ENCODE measurements around the gene MAPK8.

The MAPK8 gene

DNA sequence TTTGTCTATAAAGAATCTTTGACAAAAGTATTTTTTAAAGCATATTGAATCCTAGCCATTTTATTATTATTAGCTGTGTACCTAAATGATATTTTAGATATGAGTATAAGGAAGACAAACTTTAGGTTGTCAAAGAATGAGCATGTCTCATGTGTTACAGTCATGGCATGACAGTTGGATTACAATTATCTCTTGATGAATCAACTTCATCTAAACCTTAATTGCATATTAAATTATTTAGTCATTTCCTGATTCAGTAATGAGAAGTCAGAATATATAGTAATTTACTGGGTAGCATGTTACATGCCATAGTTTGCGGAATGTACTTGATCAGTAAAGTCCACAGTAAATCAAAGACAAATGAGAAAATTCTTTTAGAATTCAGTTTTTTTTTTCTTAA, 59.2 kb downstream of the MAPK8 start:
- DNase-seq (ENCODE audit: extremely low spot score): no peak
- TF ChIP-seq, protein P1, sequence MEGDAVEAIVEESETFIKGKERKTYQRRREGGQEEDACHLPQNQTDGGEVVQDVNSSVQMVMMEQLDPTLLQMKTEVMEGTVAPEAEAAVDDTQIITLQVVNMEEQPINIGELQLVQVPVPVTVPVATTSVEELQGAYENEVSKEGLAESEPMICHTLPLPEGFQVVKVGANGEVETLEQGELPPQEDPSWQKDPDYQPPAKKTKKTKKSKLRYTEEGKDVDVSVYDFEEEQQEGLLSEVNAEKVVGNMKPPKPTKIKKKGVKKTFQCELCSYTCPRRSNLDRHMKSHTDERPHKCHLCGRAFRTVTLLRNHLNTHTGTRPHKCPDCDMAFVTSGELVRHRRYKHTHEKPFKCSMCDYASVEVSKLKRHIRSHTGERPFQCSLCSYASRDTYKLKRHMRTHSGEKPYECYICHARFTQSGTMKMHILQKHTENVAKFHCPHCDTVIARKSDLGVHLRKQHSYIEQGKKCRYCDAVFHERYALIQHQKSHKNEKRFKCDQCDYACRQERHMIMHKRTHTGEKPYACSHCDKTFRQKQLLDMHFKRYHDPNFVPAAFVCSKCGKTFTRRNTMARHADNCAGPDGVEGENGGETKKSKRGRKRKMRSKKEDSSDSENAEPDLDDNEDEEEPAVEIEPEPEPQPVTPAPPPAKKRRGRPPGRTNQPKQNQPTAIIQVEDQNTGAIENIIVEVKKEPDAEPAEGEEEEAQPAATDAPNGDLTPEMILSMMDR (IDR thresholded peaks at IDR 0.05; ENCODE audit: control extremely low read depth, extremely low read depth, low read depth, missing control alignments): no peak
- CTCF ChIA-PET: interaction anchor here (0.9 to 5.4 kb wide), 2 partner anchors 27 to 291 kb away, joined by 3 to 37 read pairs; no protein-coding TSS in a partner anchor
- POLR2A ChIA-PET: no interaction called here

DNA sequence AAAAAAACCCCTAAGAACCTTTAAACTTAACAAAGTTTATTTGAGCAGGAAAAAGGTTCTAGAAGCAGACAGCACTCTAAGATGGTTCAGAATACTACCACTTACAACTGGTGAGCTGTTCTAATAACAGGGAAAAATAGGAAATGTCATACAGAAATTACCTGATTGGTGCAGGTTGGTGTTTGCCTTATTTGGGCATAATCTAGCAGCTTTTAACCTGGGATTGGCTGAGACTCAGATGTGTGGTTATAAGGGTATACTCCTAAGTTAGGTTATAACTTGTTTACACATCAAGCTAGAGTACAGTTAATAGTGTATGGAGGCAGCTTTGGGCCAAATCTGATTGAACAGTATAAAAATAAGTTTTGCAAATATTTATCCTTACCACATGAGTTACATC, 59.8 kb downstream of the MAPK8 start:
- CTCF ChIA-PET: interaction anchor here (0.9 to 5.4 kb wide), 4 partner anchors 13 to 291 kb away, joined by 3 to 37 read pairs (median 4); no protein-coding TSS in a partner anchor
- DNase-seq (ENCODE audit: extremely low spot score): no peak
- TF ChIP-seq, protein P1 (IDR thresholded peaks at IDR 0.05; ENCODE audit: control extremely low read depth, extremely low read depth, low read depth, missing control alignments): no peak

DNA sequence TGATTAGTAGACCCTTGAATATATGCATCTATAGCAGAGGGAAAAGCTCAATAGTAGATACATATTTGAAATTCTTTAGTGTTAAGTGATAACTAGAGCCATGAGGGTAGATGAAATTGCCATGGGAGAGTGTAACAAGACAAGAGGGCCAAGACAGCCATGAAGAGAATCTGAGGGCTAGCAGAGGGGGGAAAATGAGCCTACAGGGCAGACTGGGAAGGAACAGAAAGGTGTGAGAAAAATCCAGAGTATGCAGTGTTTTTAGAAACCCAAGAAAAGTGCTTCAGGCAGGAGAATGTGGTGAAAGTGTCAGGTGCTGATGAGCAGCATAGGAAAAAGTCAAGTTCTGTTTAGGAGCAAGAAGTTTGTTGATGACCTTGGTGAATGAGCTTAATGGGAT, 63.0 kb downstream of the MAPK8 start:
- ChIA-PET CTCF (interaction anchor here (1.0 to 5.4 kb wide), 5 partner anchors 8 to 288 kb away, joined by 3 to 37 read pairs (median 4); no protein-coding TSS in a partner anchor), POLR2A (no interaction called here)
- TF ChIP-seq, protein P1 (IDR thresholded peaks at IDR 0.05; ENCODE audit: control extremely low read depth, extremely low read depth, low read depth, missing control alignments): no peak
- DNase-seq (ENCODE audit: extremely low spot score): no peak

More for the DNA sequence above, 59.8 kb downstream of the MAPK8 start:
- POLR2A ChIA-PET: no interaction called here

DNA sequence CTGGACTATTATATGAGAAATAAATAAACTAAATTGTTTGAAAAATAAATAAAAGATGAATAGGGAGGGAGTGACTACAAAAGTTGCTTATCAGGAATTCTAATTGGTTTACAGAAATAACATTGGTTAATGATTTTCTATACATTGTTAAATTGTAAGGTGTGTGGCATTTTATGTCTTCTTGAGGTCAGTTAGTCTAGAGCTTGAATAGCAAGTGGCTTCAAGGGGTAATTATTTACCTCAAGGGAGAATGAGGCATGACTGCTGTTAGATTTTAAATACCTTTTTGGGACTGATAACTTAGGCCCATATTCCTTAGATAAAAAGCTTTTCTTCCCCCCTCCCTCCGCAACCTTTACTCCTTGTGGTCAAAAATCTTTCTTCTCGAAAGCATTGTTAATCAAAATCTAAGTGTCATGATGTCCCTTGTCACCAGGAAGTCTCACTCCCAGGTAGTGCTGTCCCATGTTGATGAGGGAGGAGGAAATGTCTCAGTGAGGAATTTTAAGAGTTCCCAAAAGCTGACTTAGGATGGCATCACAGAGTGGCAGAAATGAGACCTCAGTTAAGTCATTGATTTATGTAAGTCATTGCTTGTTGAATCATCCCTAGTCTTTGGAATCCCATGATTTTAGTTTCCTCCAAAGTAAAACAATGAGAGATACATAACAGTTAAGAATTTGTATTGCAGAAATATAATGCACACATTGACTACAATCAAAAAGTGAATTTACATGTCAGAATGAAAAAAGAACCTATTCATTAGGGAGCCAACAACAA, 71.5 kb downstream of the MAPK8 start:
- POLR2A ChIA-PET: no interaction called here
- CTCF ChIA-PET: interaction anchor here (1.3 kb wide), 1 partner anchor 14 kb away, joined by 3 read pairs; no protein-coding TSS in a partner anchor
- TF ChIP-seq, protein P1 (IDR thresholded peaks at IDR 0.05; ENCODE audit: control extremely low read depth, extremely low read depth, low read depth, missing control alignments): no peak
- no peak for DNase-seq (ENCODE audit: extremely low spot score)

DNA sequence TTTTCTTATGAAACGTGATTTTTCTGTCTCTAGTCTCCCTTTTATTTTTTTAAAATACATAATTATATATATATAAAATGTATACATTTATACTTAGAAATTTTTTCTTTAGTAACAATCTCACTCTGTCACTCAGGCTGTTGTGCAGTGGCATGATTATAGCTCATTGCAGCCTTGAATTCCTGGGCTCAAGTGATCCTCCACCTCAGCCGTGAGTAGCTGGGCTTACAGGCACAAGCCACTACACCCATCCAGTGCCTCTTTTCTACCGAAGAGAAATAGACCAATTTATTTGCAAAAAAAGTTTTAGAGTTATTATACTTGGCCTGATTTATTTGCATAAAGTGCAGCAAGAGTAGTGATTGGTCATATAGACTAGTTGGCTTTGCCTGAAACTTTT, 72.2 kb downstream of the MAPK8 start:
- TF ChIP-seq, protein P1 (IDR thresholded peaks at IDR 0.05; ENCODE audit: control extremely low read depth, extremely low read depth, low read depth, missing control alignments): no peak
- no peak for DNase-seq (ENCODE audit: extremely low spot score)
- CTCF ChIA-PET: no interaction called here
- POLR2A ChIA-PET: no interaction called here

DNA sequence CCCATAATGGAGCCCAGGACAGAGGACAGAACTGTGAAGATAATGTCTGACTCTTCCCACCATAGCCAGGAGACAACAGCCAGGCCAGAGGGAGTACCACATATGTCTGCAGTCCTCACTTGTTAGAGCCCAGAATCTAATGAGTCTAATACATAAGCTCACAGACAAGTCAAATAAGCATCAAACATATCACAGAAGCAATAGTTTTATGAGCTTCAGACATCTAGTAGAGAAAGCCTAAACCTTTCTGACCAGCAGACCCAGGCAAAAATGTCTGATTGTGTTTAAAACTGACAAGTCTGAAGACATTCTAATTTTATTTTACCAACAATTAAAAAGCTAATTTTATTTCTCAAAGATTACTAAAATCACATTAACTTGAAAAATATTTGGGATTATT, 75.5 kb downstream of the MAPK8 start:
- no peak for DNase-seq (ENCODE audit: extremely low spot score)
- POLR2A ChIA-PET: no interaction called here
- CTCF ChIA-PET: interaction anchor here (1.2 to 2.4 kb wide), 3 partner anchors 19 to 274 kb away, joined by 3 to 15 read pairs (median 6); no protein-coding TSS in a partner anchor
- TF ChIP-seq, protein P1 (IDR thresholded peaks at IDR 0.05; ENCODE audit: control extremely low read depth, extremely low read depth, low read depth, missing control alignments): no peak
